Measurements from ENCODE around the gene GTPBP1. TPM values are rescaled to one million over a fixed set of nuclear protein-coding genes. Genes with fewer than 3 reads are reported as not detected.

GTPBP1 gene
- total and polyA plus RNA-seq, 2 of the 13 experiments (the other 11 are each of a cell fraction or from before 2014, with no cell fraction given) = 22.3 to 27.0 TPM

DNA sequence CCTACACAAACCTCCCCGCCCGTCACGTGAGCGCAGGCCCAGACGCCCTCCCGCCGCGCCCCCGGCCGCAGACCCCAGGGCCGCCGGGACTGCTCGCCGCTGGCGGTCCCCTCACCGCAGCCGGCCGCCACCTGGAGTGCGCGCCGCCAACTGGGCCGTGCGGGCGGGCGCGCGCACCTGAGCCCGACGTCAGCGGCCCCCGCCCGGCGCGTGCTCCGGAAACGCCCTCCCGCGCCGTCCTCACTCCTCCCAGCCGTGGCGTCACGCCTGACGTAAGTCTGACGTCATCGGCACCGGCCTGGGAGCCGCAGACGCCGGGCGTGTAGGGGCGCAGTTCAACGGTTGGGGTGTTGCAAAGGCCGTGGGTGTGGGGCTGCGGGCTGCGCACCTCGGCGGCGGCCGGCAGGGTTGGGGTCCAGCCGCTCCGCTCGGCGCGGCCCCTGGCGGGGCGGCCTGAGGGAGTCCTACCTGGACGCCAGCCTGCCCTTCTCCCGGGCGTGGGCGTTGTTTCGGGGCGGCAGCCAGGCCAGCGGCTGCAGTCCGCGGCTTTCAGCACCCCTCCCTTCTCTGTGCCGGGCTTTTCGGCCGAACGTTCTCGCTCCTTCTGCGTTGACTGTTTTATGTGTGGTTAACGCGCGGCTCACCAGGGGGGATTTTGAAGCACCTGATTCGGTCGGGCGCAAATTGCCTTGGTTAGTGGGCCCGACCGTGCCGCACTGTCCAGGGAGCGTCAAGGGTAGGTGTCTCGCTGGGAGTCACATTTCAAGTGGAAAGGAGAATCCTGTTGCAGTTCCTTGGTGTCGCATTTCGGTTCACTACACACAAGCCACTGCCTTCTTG is 4.7 kb upstream of the GTPBP1 start, which contains the start of gene JOSD1 (continued):
- TF ChIP-seq MED1 (CRISPR knock-in tag; IDR thresholded peaks at IDR 0.05) = peak; percentile 80; the same call in 1 of the 2 replicates
- TF ChIP-seq SIN3B (IDR thresholded peaks at IDR 0.05; ENCODE audit: low read length) = 0 out of 2 replicates have a peak, but pooled peaks have one; percentile 13
- TF ChIP-seq DMAP1 (CRISPR knock-in tag; IDR thresholded peaks at IDR 0.05) = peak; percentile 61; the same call in 1 of the 2 replicates
- peak; percentile 92 for TF ChIP-seq MAZ (IDR thresholded peaks at IDR 0.05; ENCODE audit: borderline replicate concordance, low read depth, low read length)
- peak; percentile 96 for TF ChIP-seq MAZ (CRISPR knock-in tag; IDR thresholded peaks at IDR 0.05; ENCODE audit: low read depth)
- peak; percentile 17; the same call in 1 of the 2 replicates for TF ChIP-seq ZNF362 (CRISPR knock-in tag; IDR thresholded peaks at IDR 0.05; ENCODE audit: borderline replicate concordance)
- TF ChIP-seq CREM (IDR thresholded peaks at IDR 0.05) = peak; percentile 87
- TF ChIP-seq CREM (CRISPR knock-in tag; IDR thresholded peaks at IDR 0.05) = peak; percentile 87
- peak; percentile 37; the same call in 1 of the 2 replicates for TF ChIP-seq GATA4 (IDR thresholded peaks at IDR 0.05; ENCODE audit: borderline replicate concordance, low read depth)
- peak; percentile 80; the same call in 1 of the 2 replicates for TF ChIP-seq ZSCAN25 (CRISPR knock-in tag; IDR thresholded peaks at IDR 0.05)
- peak; percentile 64 for TF ChIP-seq ZNF501 (CRISPR knock-in tag; IDR thresholded peaks at IDR 0.05)
- no peak; the same call in 1 of the 2 replicates for TF ChIP-seq ESRRA (CRISPR knock-in tag; IDR thresholded peaks at IDR 0.05; ENCODE audit: low read depth)
- TF ChIP-seq HNRNPK (IDR thresholded peaks at IDR 0.05; ENCODE audit: low read depth, low read length, poor library complexity, severe bottlenecking) = peak; percentile 57
- peak; percentile 95 for TF ChIP-seq SRY (CRISPR knock-in tag; IDR thresholded peaks at IDR 0.05)
- 0 out of 2 replicates have a peak, but pooled peaks have one; percentile 50 for TF ChIP-seq ZNF597 (CRISPR knock-in tag; IDR thresholded peaks at IDR 0.05)
- TF ChIP-seq PREB (CRISPR knock-in tag; IDR thresholded peaks at IDR 0.05) = no peak
- 0 out of 2 replicates have a peak, but pooled peaks have one; percentile 50 for TF ChIP-seq ZNF616 (CRISPR knock-in tag; IDR thresholded peaks at IDR 0.05; ENCODE audit: low read depth)
- TF ChIP-seq ZNF333 (CRISPR knock-in tag; IDR thresholded peaks at IDR 0.05; ENCODE audit: borderline replicate concordance) = peak; percentile 61; the same call in 1 of the 2 replicates
- TF ChIP-seq, protein P1, sequence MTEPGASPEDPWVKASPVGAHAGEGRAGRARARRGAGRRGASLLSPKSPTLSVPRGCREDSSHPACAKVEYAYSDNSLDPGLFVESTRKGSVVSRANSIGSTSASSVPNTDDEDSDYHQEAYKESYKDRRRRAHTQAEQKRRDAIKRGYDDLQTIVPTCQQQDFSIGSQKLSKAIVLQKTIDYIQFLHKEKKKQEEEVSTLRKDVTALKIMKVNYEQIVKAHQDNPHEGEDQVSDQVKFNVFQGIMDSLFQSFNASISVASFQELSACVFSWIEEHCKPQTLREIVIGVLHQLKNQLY (CRISPR knock-in tag; IDR thresholded peaks at IDR 0.05) = 0 out of 2 replicates have a peak, but pooled peaks have one; percentile 41
- TF ChIP-seq HMGXB3 (CRISPR knock-in tag; IDR thresholded peaks at IDR 0.05; ENCODE audit: borderline replicate concordance) = no peak
- peak; percentile 66 for TF ChIP-seq ZNF331 (CRISPR knock-in tag; IDR thresholded peaks at IDR 0.05)
